CD4-positive, alpha-beta memory T cell (primary cell): ENCODE measurements around the gene C17orf113. TPM values are rescaled to one million over a fixed set of nuclear protein-coding genes. Genes with fewer than 3 reads are reported as not detected.

Experiments used
- CTCF ChIA-PET: fragments of 350-600 bp; sonication (Branson Sonifier 250); formaldehyde crosslinking; loops from one replicate; lab custom pipeline; 2021; ENCODE audit warnings: inconsistent platforms; ENCODE audit not compliant: partially characterized antibody; lab: Charles Lee
- POLR2A ChIA-PET: fragments of 350-600 bp; sonication (Branson Sonifier 250); formaldehyde crosslinking; loops from one replicate; lab custom pipeline; 2021; ENCODE audit not compliant: partially characterized antibody; lab: Charles Lee
- DNase-seq, 5 donors: peaks; one replicate each; pipeline versions ENCODE4 v3.0.0 to v3.0.0-alpha.2; 2020 to 2022; ENCODE audit warnings: mixed read lengths in 1 of 5
- H3K27ac ChIP-seq: one replicate; pipeline ENCODE4 v1.7.0; 2013; ENCODE audit warnings: low read depth, low read length
- H3K27me3 ChIP-seq: 2 replicates; pipeline ENCODE4 v1.7.0; 2013; ENCODE audit warnings: mild to moderate bottlenecking, low read length, moderate library complexity; ENCODE audit not compliant: insufficient read depth
- H3K36me3 ChIP-seq: 2 replicates; pipeline ENCODE4 v1.7.0; 2013; ENCODE audit warnings: mild to moderate bottlenecking, low read length, moderate library complexity; ENCODE audit not compliant: insufficient read depth
- H3K4me1 ChIP-seq: 2 replicates; pipeline ENCODE4 v1.7.0; 2013; ENCODE audit warnings: mild to moderate bottlenecking, low read length, moderate library complexity; ENCODE audit not compliant: insufficient read depth
- H3K4me3 ChIP-seq, 2 donors: one replicate each; pipeline ENCODE4 v1.7.0; 2013; ENCODE audit warnings: low read length in 2 of 2, mild to moderate bottlenecking in 1 of 2
- H3K9me3 ChIP-seq, 2 donors: one replicate each; pipeline ENCODE4 v1.7.0; 2013; ENCODE audit warnings: low read length in 2 of 2, control low read depth in 1 of 2; ENCODE audit not compliant: control insufficient read depth in 1 of 2
- H3K27ac Mint-ChIP-seq, 7 donors: one replicate each; pipeline ENCODE4 v1.8.0; 2020 to 2021; ENCODE audit warnings: mixed read lengths in 7 of 7, mild to moderate bottlenecking in 6 of 7, inconsistent platforms in 3 of 7, moderate library complexity in 3 of 7
- H3K27me3 Mint-ChIP-seq, 2 donors: one replicate each; pipeline ENCODE4 v1.8.0; 2020 to 2021; ENCODE audit warnings: mixed read lengths in 2 of 2
- H3K36me3 Mint-ChIP-seq, 2 donors: one replicate each; pipeline ENCODE4 v1.8.0; 2020 to 2021; ENCODE audit warnings: mixed read lengths in 2 of 2, inconsistent platforms in 1 of 2, mild to moderate bottlenecking in 1 of 2
- H3K4me1 Mint-ChIP-seq, 4 donors: one replicate each; pipeline ENCODE4 v1.8.0; 2020 to 2021; ENCODE audit warnings: mixed read lengths in 4 of 4, mild to moderate bottlenecking in 1 of 4
- H3K4me3 Mint-ChIP-seq, 8 donors: one replicate each; pipeline ENCODE4 v1.8.0; 2020 to 2021; ENCODE audit warnings: mixed read lengths in 8 of 8, mild to moderate bottlenecking in 7 of 8, moderate library complexity in 6 of 8, inconsistent platforms in 3 of 8
- H3K9me3 Mint-ChIP-seq, 8 donors: one replicate each; pipeline ENCODE4 v1.8.0; 2020 to 2021; ENCODE audit warnings: mixed read lengths in 8 of 8, mild to moderate bottlenecking in 5 of 8, inconsistent platforms in 3 of 8, moderate library complexity in 1 of 8
- intact Hi-C: fragments of 100-400 bp; cut with micrococcal nuclease; formaldehyde crosslinking; loops from one replicate; pipeline ENCODE4 v1.15.1; 2023
- polyA plus RNA-seq, 2 donors: library from polyadenylated mRNA; unstranded; fragments of 300-500 nt; fragmentation: Illumina TruSeq; gene quantifications; one replicate each; pipeline ENCODE4 v1.2.3, GENCODE V29; 2021
- total RNA-seq, 2 experiments: library from RNA; stranded (reverse); gene quantifications; one replicate each; pipeline ENCODE4 v1.2.3, GENCODE V29; 2021

Gene C17orf113
- total and polyA plus RNA-seq, 4 experiments from 2014 or later = 0.39 to 0.97 (median 0.64) TPM

DNA sequence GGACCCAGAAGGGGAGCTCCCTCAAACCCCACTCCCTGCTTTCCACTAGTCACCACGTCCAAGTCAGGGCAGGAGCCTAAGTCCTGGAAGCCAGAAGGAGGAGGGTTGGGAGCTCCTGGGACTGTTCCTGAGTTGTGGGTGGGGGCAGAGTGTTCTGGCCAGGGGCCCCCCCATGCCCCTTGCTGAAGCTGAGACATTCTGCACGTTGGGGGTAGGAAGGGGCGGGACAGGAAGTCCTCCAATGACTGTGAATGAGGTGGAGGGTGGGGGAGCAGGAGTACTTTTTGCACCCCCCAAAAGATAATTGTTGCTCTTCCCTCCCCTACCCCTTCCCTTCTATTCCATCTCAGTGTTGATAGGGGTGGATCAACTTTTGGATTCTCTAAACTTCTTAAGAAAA lies 21.4 kb upstream of the C17orf113 start:
- Histone ChIP-seq H3K4me1 (peaks cover 13% of the 10 kb centered on the region), H3K27me3 (peaks cover 13% of the 10 kb centered on the region), H3K4me3 (no peak overlapping the region), H3K27ac (no peak overlapping the region), H3K36me3 (no peaks in the 10 kb centered on the region), H3K9me3 (no peaks in the 10 kb centered on the region)
- H3K4me3 Mint-ChIP-seq = peak overlapping the region in 3 of 8 donors; percentile 31 to 68 (median 35)
- H3K4me1 Mint-ChIP-seq = peaks cover 0 to 5% (median 2%) of the 10 kb centered on the region in 4 donors
- H3K27me3 Mint-ChIP-seq = peaks cover 18 to 30% of the 10 kb centered on the region in 2 donors
- intact Hi-C loops = no loop called here
- no peak for DNase-seq
- no peaks in the 10 kb centered on the region for H3K36me3 Mint-ChIP-seq
- CTCF ChIA-PET = interaction anchor here (0.6 to 1.5 kb wide), 4 partner anchors 38 to 47 kb away, joined by 3 to 5 read pairs (median 4); partner anchors contain the start of gene DHX58
- no peaks in the 10 kb centered on the region for H3K9me3 Mint-ChIP-seq
- H3K27ac Mint-ChIP-seq = no peak overlapping the region
- POLR2A ChIA-PET = interaction anchor here (1.4 kb wide), 1 partner anchor 40 kb away, joined by 4 read pairs; the partner anchor contains the start of gene DHX58

DNA sequence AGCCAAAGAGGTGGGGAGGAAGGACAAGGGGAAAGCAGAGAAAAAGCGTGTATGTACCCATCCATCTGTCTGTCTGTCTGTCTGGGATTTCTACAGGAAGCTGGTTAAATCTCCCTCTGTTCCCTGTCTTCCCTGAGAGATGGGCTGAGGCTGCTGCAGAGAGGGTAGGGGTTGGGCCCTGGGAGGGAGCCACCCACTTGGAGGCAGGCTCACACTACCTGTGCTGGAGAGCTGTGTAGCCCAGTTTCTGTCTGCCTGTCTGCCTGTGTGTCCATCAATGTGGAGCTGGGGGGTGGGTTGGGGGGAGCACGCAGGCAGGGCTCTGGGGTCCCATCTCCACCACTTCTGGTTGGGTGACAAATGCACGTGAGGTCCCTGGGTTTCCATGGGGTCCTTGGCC lies 18.6 kb upstream of the C17orf113 start:
- no peak overlapping the region for H3K27ac Mint-ChIP-seq
- intact Hi-C loops = no loop called here

DNA sequence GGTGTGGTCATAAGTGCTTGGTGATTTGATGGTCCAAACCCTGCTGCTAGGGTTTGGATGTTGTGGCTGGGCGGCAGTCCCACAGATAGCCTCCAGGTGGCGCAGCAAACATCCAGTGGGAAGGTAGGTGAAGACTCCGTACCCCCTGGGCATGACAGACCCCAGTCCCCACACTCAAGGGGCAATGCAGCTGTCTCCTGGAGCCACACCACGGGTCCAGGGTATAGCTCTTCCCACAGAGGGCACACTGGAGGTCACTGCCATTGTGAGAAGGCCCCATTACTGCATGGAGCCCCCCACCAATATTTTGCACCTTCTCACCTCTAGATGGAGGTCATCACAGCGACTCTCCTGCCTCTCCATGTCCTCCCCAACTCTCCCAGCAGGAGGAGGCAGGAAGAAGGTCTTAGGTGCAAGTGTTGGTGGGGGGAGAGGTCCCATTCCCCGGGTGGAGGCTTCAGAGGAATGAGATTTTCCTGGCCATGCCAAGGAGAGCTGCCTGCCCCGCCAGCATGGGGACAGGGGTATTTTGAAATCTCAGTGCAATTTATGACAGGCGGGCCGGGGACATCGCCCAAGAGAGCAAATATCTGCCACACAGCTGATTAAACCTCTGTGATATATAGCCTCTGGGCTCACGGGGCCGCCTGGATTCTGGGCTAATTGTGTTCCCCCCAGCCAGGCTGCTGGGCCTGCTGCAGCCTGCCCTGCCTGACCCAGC lies 17.1 kb upstream of the C17orf113 start:
- Histone ChIP-seq H3K36me3 (no peaks in the 10 kb centered on the region), H3K27me3 (peaks cover 13% of the 10 kb centered on the region), H3K9me3 (no peaks in the 10 kb centered on the region), H3K4me3 (no peak overlapping the region), H3K4me1 (peaks cover 18% of the 10 kb centered on the region), H3K27ac (no peak overlapping the region)
- Mint-ChIP-seq H3K27ac (no peak overlapping the region), H3K4me1 (peaks cover 2 to 8% (median 6%) of the 10 kb centered on the region in 4 donors), H3K27me3 (peaks cover 8 to 15% of the 10 kb centered on the region in 2 donors), H3K9me3 (no peaks in the 10 kb centered on the region), H3K36me3 (no peaks in the 10 kb centered on the region), H3K4me3 (no peak overlapping the region)
- POLR2A ChIA-PET = interaction anchor here (0.6 to 1.9 kb wide), 3 partner anchors 45 to 104 kb away, joined by 3 to 8 read pairs (median 3); partner anchors contain the start of gene DHX58
- intact Hi-C loops = loop anchor here (1.0 kb wide), 2 partner anchors 49 to 104 kb away; no protein-coding TSS in a partner anchor
- DNase-seq = peak; percentile 48 to 66 (median 59)
- CTCF ChIA-PET = interaction anchor here (0.7 to 5.3 kb wide), 17 partner anchors 9 to 114 kb away, joined by 3 to 124 read pairs (median 5); partner anchors contain the start of genes CNP, DHX58, KAT2A and ZNF385C

More for the DNA sequence above, 18.6 kb upstream of the C17orf113 start:
- H3K27me3 ChIP-seq = peaks cover 13% of the 10 kb centered on the region
- H3K9me3 Mint-ChIP-seq = no peaks in the 10 kb centered on the region
- peaks cover 17 to 25% of the 10 kb centered on the region in 2 donors for H3K27me3 Mint-ChIP-seq
- no peaks in the 10 kb centered on the region for H3K36me3 ChIP-seq
- H3K4me3 ChIP-seq = no peak overlapping the region
- peaks cover 2 to 8% (median 5%) of the 10 kb centered on the region in 4 donors for H3K4me1 Mint-ChIP-seq
- peak overlapping the region in 1 of 8 donors; percentile 20 for H3K4me3 Mint-ChIP-seq
- POLR2A ChIA-PET = interaction anchor here (1.9 kb wide), 1 partner anchor 44 kb away, joined by 8 read pairs; the partner anchor contains the start of gene DHX58
- no peak for DNase-seq
- CTCF ChIA-PET = interaction anchor here (1.2 to 5.3 kb wide), 4 partner anchors 28 to 49 kb away, joined by 3 to 124 read pairs (median 46); partner anchors contain the start of genes DHX58 and KAT2A
- no peaks in the 10 kb centered on the region for H3K36me3 Mint-ChIP-seq
- H3K27ac ChIP-seq = no peak overlapping the region
- no peaks in the 10 kb centered on the region for H3K9me3 ChIP-seq
- H3K4me1 ChIP-seq = peaks cover 14% of the 10 kb centered on the region

DNA sequence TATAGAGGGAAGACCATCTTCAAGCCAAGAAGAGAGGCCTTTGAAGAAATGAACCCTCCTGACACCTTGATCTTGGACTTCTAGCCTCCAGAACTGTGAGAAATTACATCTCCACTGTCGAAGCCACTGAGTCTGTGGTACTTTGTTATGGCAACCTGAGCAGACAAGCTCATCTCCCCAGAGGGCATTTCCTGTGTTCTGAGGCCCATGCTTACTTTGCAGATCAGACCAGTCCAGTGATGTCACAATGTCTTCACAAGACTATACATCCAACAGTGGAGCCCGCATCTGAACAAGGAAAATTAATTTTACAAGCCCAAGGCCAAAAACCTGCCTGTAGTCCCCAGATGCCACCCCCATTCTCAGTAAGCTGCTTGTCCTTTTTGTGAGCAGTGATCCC lies 14.8 kb upstream of the C17orf113 start:
- ChIA-PET CTCF (interaction anchor here (0.8 to 5.3 kb wide), 26 partner anchors 9 to 328 kb away, joined by 3 to 124 read pairs (median 5); partner anchors contain the start of genes DHX58, DNAJC7, GHDC and KAT2A), POLR2A (interaction anchor here (1.5 kb wide), 1 partner anchor 46 kb away, joined by 4 read pairs; no protein-coding TSS in a partner anchor)
- Mint-ChIP-seq H3K4me3 (no peak overlapping the region), H3K27me3 (peaks cover 5 to 9% of the 10 kb centered on the region in 2 donors), H3K4me1 (peaks cover 0 to 7% (median 4%) of the 10 kb centered on the region in 4 donors), H3K9me3 (no peaks in the 10 kb centered on the region), H3K36me3 (no peaks in the 10 kb centered on the region), H3K27ac (peak overlapping the region in 1 of 7 donors; percentile 53)
- H3K9me3 ChIP-seq = no peaks in the 10 kb centered on the region
- no peaks in the 10 kb centered on the region for H3K36me3 ChIP-seq
- intact Hi-C loops = no loop called here
- H3K4me3 ChIP-seq = no peak overlapping the region
- H3K27me3 ChIP-seq = no peaks in the 10 kb centered on the region
- DNase-seq = no peak
- H3K4me1 ChIP-seq = peaks cover 10% of the 10 kb centered on the region
- no peak overlapping the region for H3K27ac ChIP-seq

DNA sequence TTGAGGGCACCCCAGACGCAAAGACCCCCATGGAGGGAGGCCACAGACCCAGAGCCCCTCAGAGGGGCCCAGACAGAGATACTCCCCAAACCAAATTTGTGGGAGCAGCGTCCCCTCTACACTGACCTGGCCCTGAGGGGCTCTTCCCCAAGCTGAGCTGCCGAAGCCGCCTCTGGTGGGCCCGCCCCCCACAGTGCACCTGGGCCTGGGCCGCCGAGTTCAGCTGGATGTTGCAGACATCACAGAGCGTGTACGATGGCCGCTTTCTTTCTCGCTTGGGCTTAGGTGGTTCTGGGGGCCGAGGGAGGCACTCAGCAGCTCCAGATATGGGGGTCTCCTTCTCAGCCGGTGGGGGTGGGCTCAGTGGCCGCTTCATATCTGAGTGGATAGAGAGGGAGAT lies 12.3 kb upstream of the C17orf113 start:
- Histone ChIP-seq H3K4me3 (no peak overlapping the region), H3K9me3 (no peaks in the 10 kb centered on the region), H3K4me1 (peaks cover 10% of the 10 kb centered on the region), H3K27me3 (no peaks in the 10 kb centered on the region), H3K36me3 (no peaks in the 10 kb centered on the region), H3K27ac (no peak overlapping the region)
- Mint-ChIP-seq H3K4me3 (no peak overlapping the region), H3K9me3 (no peaks in the 10 kb centered on the region), H3K27ac (no peak overlapping the region), H3K36me3 (no peaks in the 10 kb centered on the region), H3K27me3 (peaks cover 2 to 12% of the 10 kb centered on the region in 2 donors), H3K4me1 (peaks cover 0 to 7% (median 4%) of the 10 kb centered on the region in 4 donors)
- intact Hi-C loops = loop anchor here (1.0 kb wide), 2 partner anchors 37 to 99 kb away; no protein-coding TSS in a partner anchor
- POLR2A ChIA-PET = no interaction called here
- CTCF ChIA-PET = interaction anchor here (0.8 to 1.5 kb wide), 4 partner anchors 21 to 100 kb away, joined by 3 read pairs; no protein-coding TSS in a partner anchor
- no peak for DNase-seq

DNA sequence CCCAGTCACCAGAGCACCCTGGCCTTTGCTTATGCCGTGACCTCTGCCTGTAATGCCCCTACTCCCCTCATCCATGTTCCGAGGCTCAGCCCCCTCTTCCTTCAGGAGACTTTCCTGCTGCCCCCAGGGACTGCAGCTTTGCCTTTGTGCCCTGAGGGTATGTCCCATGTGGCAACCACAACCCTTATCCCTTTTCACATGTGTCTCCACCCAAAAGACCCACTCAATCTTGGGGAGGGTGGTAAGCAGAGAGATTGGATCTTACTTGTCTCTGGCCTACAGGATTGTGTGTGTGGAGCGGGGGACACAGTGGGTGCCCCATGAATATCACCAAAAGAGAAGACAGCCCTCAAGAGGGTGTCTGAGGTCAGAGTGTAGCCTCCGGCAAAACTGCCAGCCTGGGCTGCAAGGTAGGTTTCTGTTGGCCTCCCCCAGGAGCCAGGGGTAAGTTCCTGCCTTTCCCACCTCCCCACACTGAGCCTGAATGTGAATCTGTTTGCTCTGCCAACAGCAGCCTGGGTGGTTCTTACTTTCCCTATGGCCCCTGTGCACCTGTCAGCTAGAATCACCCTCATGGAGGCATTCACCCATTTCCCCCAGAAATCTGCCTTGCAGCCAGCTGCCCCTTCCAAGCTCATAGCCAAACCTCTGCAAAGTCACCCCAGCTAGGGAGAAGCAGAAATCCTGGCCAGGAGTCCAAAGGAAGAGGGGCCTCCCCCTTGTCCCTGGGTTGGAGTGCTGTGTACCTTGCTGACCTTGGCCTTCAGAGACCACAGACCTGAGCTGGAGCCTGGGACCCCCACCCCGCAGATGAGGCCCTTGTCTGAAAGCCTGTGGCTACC lies 11.5 kb upstream of the C17orf113 start:
- Mint-ChIP-seq H3K4me3 (no peak overlapping the region), H3K4me1 (peaks cover 0 to 7% (median 4%) of the 10 kb centered on the region in 4 donors), H3K9me3 (no peaks in the 10 kb centered on the region), H3K36me3 (no peaks in the 10 kb centered on the region), H3K27me3 (peaks cover 2 to 8% of the 10 kb centered on the region in 2 donors), H3K27ac (no peak overlapping the region)
- intact Hi-C loops = no loop called here
- no peak overlapping the region for H3K27ac ChIP-seq
- H3K4me1 ChIP-seq = peaks cover 4% of the 10 kb centered on the region
- no peak for DNase-seq
- ChIA-PET CTCF (interaction anchor here (0.8 kb wide), 1 partner anchor 99 kb away, joined by 3 read pairs; no protein-coding TSS in a partner anchor), POLR2A (no interaction called here)
- H3K4me3 ChIP-seq = no peak overlapping the region
- H3K27me3 ChIP-seq = no peaks in the 10 kb centered on the region
- H3K36me3 ChIP-seq = no peaks in the 10 kb centered on the region
- H3K9me3 ChIP-seq = no peaks in the 10 kb centered on the region
